ENCODE results near the gene TNFAIP1.
"Not testable (repeated sequence)": the region's sequence is repeated elsewhere in the genome, so short reads cannot be mapped to it uniquely, and the experiment has no call there.

Gene TNFAIP1

DNA sequence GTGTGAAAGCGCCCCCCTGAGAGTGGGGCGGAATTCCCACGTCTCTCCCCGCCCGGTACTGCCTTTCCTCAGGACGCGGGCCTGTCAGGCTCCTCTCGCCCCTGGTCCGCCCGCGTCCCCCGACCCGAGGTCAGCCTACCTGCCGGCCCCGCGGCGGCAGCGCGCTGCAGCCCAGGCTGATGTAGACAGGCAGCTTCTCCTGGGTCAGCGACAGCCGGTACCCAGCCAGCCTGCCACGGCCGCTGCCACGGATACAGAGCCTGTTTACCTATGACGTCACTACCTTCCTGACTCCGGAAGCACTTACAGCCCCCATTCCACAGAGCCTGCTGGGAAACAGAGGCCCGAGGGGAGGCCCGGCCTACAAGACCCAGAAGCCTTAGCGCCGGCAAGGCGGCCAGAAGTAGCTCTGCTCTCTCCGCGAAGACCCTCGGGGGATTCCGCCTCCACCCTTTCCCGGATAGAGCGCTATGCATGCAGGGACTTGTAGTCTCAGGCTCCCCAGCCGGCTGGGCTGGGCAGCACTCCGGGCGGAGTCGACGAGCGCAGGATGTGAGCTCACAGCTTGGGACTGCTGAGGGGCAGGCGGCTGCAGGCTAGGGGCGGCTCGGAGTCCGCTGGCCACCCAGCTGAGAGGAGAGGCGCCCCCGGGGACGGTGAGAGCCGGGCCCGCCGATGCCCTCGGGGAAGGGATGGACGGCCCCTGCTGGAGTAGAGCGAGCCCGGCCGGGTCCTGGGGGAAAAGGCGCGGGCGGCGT is at the start of gene TNFAIP1, which contains the start of gene IFT20:
TNFAIP1 (plus strand) TSS at position 561 of the 758 bp plus-strand sequence. CDS start 3,761 bp downstream, outside the sequence.
IFT20 (minus strand) TSS at position 272 of the 758 bp plus-strand sequence. CDS start 3,487 bp downstream, outside the sequence.
- DNase-seq = peak; percentile 100

GRCh38 chr17:28285965-28286364 is 49.6 kb upstream of the TNFAIP1 start:
- DNase-seq = no peak

- DNase-seq = no peak
Measured at GRCh38 chr17:28290703-28291102, 44.9 kb upstream of the TNFAIP1 start.

- DNase-seq = no peak
Measured at GRCh38 chr17:28291780-28292330, 43.7 kb upstream of the TNFAIP1 start.

DNA sequence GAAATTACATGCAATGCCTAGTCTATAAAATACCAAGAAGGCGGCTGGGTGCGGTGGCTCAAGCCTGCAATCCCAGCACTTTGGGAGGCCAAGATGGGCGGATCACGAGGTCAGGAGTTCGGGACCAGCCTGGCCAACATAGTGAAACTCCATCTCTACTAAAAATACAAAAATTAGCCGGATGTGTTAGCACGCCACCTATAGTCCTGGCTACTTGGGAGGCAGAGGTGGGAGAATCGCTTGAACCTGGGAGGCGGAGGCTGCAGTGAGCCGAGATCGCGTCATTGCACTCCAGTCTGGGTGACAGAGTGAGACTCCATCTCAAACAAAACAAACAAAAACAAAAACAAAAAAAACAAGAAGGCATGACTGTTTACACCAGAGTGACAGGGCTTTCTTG is 42.7 kb upstream of the TNFAIP1 start:
- not testable (repeated sequence) for DNase-seq

GRCh38 chr17:28293994-28294393 is 41.6 kb upstream of the TNFAIP1 start:
- DNase-seq = peak; percentile 22

- no peak for DNase-seq
Measured at GRCh38 chr17:28295677-28296578, 39.6 kb upstream of the TNFAIP1 start.

- no peak for DNase-seq
Measured at GRCh38 chr17:28298449-28298848, 37.1 kb upstream of the TNFAIP1 start.

- no peak for DNase-seq
Measured at GRCh38 chr17:28306954-28307401, 28.6 kb upstream of the TNFAIP1 start.

DNA sequence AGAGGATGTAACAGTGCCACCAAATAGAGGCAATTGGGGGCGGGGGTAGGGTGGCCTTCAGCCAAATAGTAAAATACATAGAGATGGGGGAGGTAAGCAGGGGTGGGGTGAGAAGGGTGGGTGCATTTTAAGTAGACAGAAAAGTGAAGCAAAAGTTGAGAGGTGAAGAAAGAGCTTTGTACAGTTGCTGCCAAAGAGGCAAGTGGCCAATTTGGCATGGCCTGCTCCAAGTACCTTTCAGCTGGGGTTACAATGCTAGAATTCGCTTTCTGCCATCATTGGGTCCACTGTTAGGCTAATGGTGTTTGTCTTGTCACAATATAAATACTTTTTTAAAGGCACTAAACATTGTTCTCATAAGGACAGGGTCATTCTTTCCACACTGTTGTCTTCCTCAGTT is 21.7 kb upstream of the TNFAIP1 start:
- no peak for DNase-seq

- DNase-seq = no peak
Measured at GRCh38 chr17:28315846-28316705, 19.5 kb upstream of the TNFAIP1 start.

GRCh38 chr17:28317099-28317965 is 18.2 kb upstream of the TNFAIP1 start:
- DNase-seq = no peak

GRCh38 chr17:28317966-28318758 is 17.4 kb upstream of the TNFAIP1 start:
- no peak for DNase-seq

DNA sequence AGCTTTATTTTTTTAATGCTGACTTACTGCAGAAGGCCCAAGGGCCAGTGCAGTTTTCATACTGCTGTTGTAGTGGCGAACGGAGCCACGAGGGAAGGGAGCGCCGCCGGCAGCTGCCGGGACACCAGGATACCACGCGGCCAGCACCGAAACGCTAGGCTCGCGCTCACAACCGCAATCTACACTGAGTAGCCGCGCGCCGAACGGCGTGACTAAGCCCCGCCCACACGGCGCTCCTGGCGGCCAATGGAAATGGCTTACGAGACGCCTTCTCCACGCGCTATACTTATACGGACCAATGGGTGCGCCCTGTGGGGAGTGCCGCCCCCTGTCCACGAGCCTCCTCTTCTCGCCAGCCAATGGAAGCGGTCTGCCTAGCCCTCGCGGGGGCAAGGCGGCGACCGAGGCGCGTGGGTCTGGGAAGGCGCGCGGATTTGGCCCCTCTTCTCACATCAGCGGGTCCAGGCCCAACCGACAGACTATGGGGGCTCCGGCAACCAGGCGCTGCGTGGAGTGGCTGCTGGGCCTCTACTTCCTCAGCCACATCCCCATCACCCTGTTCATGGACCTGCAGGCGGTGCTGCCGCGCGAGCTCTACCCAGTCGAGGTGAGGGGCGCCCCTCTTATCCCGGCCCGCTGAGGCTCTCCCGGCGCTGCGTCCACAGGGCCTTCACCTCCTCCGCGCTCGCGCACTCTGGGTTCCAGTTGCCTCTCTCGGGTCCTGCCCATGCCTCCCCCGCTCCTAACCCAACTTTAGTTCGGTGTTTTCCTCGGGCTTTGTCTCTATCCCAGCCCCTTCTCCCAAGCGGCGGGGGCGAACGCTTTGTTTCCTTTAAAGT is 16.6 kb upstream of the TNFAIP1 start, which contains the start of gene TMEM97:
TMEM97 (plus strand) TSS at position 442 of the 839 bp plus-strand sequence; CDS start at position 482, 40 bp downstream.
- DNase-seq = peak; percentile 99

GRCh38 chr17:28319598-28319935 is 16.0 kb upstream of the TNFAIP1 start:
- no peak for DNase-seq

DNA sequence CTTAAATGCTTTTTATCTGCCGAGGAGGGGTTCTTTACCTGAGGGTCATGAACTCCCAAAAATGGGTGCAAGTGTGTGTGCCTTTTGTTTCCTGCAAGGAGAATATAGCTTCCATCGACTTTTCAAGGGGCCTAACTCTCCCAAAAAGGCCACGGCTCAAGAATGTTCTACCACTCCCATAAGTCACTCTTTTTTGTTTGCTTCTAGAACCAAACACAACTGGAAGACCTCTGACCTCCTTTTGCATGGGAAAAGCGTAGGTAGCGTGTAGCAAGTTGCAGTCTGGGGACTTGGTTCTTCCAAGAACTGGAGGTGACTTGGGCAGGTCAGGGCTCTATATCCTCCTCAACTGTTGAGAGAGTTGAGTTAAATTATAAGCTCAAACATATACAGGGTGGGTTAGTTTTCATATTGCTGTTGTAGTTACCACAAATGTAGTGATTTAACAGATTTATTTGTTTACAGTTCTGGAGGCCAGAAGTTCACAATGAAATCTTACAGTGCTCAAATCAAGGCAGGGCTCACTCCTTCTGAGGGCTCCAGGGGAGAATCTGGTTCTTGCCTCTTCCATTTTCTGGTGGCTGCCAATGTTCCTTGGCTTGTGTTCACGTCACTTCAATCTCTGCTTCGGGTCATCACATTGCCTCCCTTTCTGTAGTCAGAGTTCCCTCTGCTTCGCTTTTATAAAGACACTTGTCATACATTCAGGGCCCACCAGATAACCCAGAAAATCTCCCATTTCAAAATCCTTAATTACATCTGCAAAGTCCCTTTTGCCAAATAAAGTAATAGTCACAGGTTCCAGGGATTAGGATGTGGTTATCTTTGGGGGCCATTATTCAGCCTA is 15.1 kb upstream of the TNFAIP1 start:
- no peak for DNase-seq

DNA sequence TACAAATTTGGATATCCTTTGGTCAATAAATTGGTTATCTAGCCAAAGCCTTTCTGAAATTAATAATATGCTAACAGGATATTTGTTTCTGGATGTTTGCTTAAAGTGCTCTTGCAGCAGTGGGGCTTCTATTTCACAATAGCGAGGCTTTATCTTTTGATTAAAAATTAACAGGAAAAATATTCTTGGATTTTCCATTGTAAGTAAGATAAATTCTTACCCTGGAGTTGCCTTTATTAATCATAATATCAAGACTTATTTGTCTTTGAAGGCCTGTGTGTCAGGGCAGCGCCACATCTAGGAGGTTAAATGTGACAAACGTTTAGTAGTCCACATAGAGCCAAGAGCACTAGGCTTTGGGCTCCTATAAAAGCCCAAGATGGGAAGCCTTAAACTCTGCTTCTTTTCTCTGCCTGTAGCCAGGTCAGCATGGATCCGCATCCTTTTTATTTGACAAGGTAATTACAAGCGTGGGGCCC is 11.3 kb upstream of the TNFAIP1 start:
- no peak for DNase-seq

DNA sequence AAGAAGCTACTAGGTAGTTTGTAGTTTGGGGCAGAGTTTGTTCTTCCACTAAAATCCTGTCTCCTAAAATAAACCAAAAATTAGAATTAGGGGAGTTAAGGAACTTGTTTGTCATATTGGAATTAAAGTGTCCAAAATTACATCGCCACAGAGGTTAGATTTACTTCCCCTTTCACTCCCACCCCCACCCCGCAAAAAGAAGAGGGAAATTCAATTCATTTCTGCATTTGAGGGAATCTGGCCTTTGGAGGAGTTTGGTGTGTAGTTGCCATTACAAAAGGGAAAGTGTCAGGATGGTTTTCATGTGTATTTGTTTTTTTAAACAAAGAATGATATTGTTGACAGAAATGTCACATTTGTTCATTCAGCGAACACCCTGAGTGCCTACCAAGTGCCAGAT is 10.8 kb upstream of the TNFAIP1 start:
- DNase-seq = peak; percentile 54

All from inflammatory macrophage treated with lipopolysaccharide for 4 hours (primary cell).